Fibroblast of the aortic adventitia (primary cell): ENCODE data around the gene IMMP2L. TPM values are rescaled to one million over a fixed set of nuclear protein-coding genes. Genes with fewer than 3 reads are reported as not detected.
"Not testable (repeated sequence)": the region's sequence is repeated elsewhere in the genome, so short reads cannot be mapped to it uniquely, and the experiment has no call there.

ENCODE experiments used
- DNase-seq: peaks from one replicate; pipeline ENCODE4 v3.0.0-alpha.2; 2010; ENCODE audit warnings: low read depth
- H3K4me3 ChIP-seq: 2 replicates; pipeline ENCODE4 v1.5.1; 2011; ENCODE audit warnings: low read depth, mild to moderate bottlenecking, control low read depth, low read length, moderate library complexity
- CTCF ChIP-seq: IDR thresholded peaks from 2 replicates; pipeline ENCODE4 v1.5.1; 2011; ENCODE audit warnings: mild to moderate bottlenecking, low read length, control low read depth, inconsistent platforms; ENCODE audit not compliant: insufficient read depth
- total RNA-seq: library from RNA; depleted of rRNA; stranded (reverse); fragments of >200 nt; gene quantifications from 2 replicates; pipeline ENCODE4 v1.2.3, GENCODE V29; 2012; ENCODE audit warnings: low replicate concordance

IMMP2L gene
- total RNA-seq, 1 donor: 9.9 TPM

GRCh38 chr7:111593343-111593742, 31.1 kb upstream of the IMMP2L start:
- TF ChIP-seq CTCF: no peak
- no peak overlapping the region for H3K4me3 ChIP-seq
- DNase-seq: no peak

GRCh38 chr7:111588065-111588433, 25.8 kb upstream of the IMMP2L start:
- peak; percentile 40 for DNase-seq
- TF ChIP-seq CTCF: no peak
- H3K4me3 ChIP-seq: no peak overlapping the region

- TF ChIP-seq CTCF: no peak
- no peak overlapping the region for H3K4me3 ChIP-seq
- DNase-seq: no peak
Observed at GRCh38 chr7:111587410-111588064, 25.2 kb upstream of the IMMP2L start.

GRCh38 chr7:111586711-111587409, 24.6 kb upstream of the IMMP2L start:
- H3K4me3 ChIP-seq: no peak overlapping the region
- peak; percentile 1 for DNase-seq

GRCh38 chr7:111581784-111582488, 19.6 kb upstream of the IMMP2L start:
- H3K4me3 ChIP-seq, DNase-seq: not testable (repeated sequence)

More at GRCh38 chr7:111586711-111587409, 24.6 kb upstream of the IMMP2L start:
- no peak for TF ChIP-seq CTCF

- not testable (repeated sequence) for DNase-seq, H3K4me3 ChIP-seq
Observed at GRCh38 chr7:111581207-111581606, 18.9 kb upstream of the IMMP2L start.

- no peak for DNase-seq
- TF ChIP-seq CTCF: no peak
Observed at GRCh38 chr7:111578754-111579153, 16.5 kb upstream of the IMMP2L start.

GRCh38 chr7:111571720-111572119, 9.4 kb upstream of the IMMP2L start:
- H3K4me3 ChIP-seq: no peak overlapping the region
- DNase-seq: no peak
- TF ChIP-seq CTCF: no peak

More at GRCh38 chr7:111578754-111579153, 16.5 kb upstream of the IMMP2L start:
- no peak overlapping the region for H3K4me3 ChIP-seq
